Measurements from ENCODE around the gene BAIAP2.
A peak's percentile ranks its signal among the peaks of the same experiment; 100 is the strongest.
"Not testable (repeated sequence)": the region's sequence is repeated elsewhere in the genome, so short reads cannot be mapped to it uniquely, and the experiment has no call there.

The BAIAP2 gene

GRCh38 chr17:81011951-81012350 is 23.0 kb upstream of the BAIAP2 start:
- peaks cover 6% of the 10 kb centered on the region for H3K9me3 ChIP-seq
- no peak for TF ChIP-seq CTCF (IDR thresholded peaks at IDR 0.05)

GRCh38 chr17:81012574-81013447 is 22.1 kb upstream of the BAIAP2 start:
- Histone ChIP-seq H3K27me3 (no peaks in the 10 kb centered on the region), H3K27ac (no peak overlapping the region), H3K9me3 (peaks cover 6% of the 10 kb centered on the region), H3K4me1 (ENCODE audit: control insufficient read depth in 1 of 2, insufficient read depth in 1 of 2, low read depth in 1 of 2, low read length in 1 of 2) (peaks cover 12 to 14% of the 10 kb centered on the region in 2 experiments), H3K4me3 (ENCODE audit: low read depth in 1 of 2, low read length in 1 of 2) (no peak overlapping the region), H3K36me3 (no peaks in the 10 kb centered on the region)
- no peak for TF ChIP-seq CTCF (IDR thresholded peaks at IDR 0.05)

More at GRCh38 chr17:81011951-81012350, 23.0 kb upstream of the BAIAP2 start:
- H3K27me3 ChIP-seq, result peaks cover 6% of the 10 kb centered on the region
- H3K27ac ChIP-seq, result no peak overlapping the region
- H3K4me3 ChIP-seq (ENCODE audit: low read depth in 1 of 2, low read length in 1 of 2), result no peak overlapping the region
- H3K4me1 ChIP-seq (ENCODE audit: control insufficient read depth in 1 of 2, insufficient read depth in 1 of 2, low read depth in 1 of 2, low read length in 1 of 2), result peaks cover 10 to 11% of the 10 kb centered on the region in 2 experiments
- no peaks in the 10 kb centered on the region for H3K36me3 ChIP-seq

GRCh38 chr17:81013642-81014041 is 21.3 kb upstream of the BAIAP2 start:
- H3K4me1 ChIP-seq (ENCODE audit: control insufficient read depth in 1 of 2, insufficient read depth in 1 of 2, low read depth in 1 of 2, low read length in 1 of 2), result peaks cover 14 to 22% of the 10 kb centered on the region in 2 experiments
- H3K9me3 ChIP-seq, result peaks cover 6% of the 10 kb centered on the region
- no peaks in the 10 kb centered on the region for H3K36me3 ChIP-seq
- no peak overlapping the region for H3K27ac ChIP-seq
- H3K27me3 ChIP-seq, result no peaks in the 10 kb centered on the region
- H3K4me3 ChIP-seq (ENCODE audit: low read depth in 1 of 2, low read length in 1 of 2), result no peak overlapping the region
- TF ChIP-seq CTCF (IDR thresholded peaks at IDR 0.05), result no peak

GRCh38 chr17:81015136-81015535 is 19.8 kb upstream of the BAIAP2 start:
- H3K27me3 ChIP-seq, result no peaks in the 10 kb centered on the region
- no peaks in the 10 kb centered on the region for H3K36me3 ChIP-seq
- H3K27ac ChIP-seq, result no peak overlapping the region
- H3K9me3 ChIP-seq, result peaks cover 6% of the 10 kb centered on the region
- no peak overlapping the region for H3K4me3 ChIP-seq (ENCODE audit: low read depth in 1 of 2, low read length in 1 of 2)
- TF ChIP-seq CTCF (IDR thresholded peaks at IDR 0.05), result no peak
- peaks cover 4 to 13% of the 10 kb centered on the region in 2 experiments for H3K4me1 ChIP-seq (ENCODE audit: control insufficient read depth in 1 of 2, insufficient read depth in 1 of 2, low read depth in 1 of 2, low read length in 1 of 2)

GRCh38 chr17:81016575-81016974 is 18.4 kb upstream of the BAIAP2 start:
- TF ChIP-seq CTCF (IDR thresholded peaks at IDR 0.05), result no peak
- Histone ChIP-seq H3K4me1 (ENCODE audit: control insufficient read depth in 1 of 2, insufficient read depth in 1 of 2, low read depth in 1 of 2, low read length in 1 of 2) (peaks cover 4 to 13% of the 10 kb centered on the region in 2 experiments), H3K27ac (no peak overlapping the region), H3K36me3 (no peaks in the 10 kb centered on the region), H3K27me3 (no peaks in the 10 kb centered on the region), H3K9me3 (no peaks in the 10 kb centered on the region), H3K4me3 (ENCODE audit: low read depth in 1 of 2, low read length in 1 of 2) (no peak overlapping the region)

GRCh38 chr17:81017330-81017729 is 17.6 kb upstream of the BAIAP2 start:
- H3K36me3 ChIP-seq, H3K27me3 ChIP-seq, H3K9me3 ChIP-seq, H3K27ac ChIP-seq: not testable (repeated sequence)
- Histone ChIP-seq H3K4me3 (ENCODE audit: low read depth in 1 of 2, low read length in 1 of 2) (peak overlapping the region in 1 of 2 experiments; percentile 59), H3K4me1 (ENCODE audit: control insufficient read depth in 1 of 2, insufficient read depth in 1 of 2, low read depth in 1 of 2, low read length in 1 of 2) (peaks cover 4 to 13% of the 10 kb centered on the region in 2 experiments)
